Frontal cortex (tissue), 4 donors: ENCODE measurements around the gene FOXP1. TPM values are rescaled to one million over a fixed set of nuclear protein-coding genes. Genes with fewer than 3 reads are reported as not detected.

Experiments used
- DNase-seq, 2 donors: peaks; one replicate each; pipeline ENCODE4 v3.0.0; 2012; ENCODE audit warnings: low spot score in 2 of 2
- FAIRE-seq: peaks from 2 replicates; lab custom pipeline; 2012; peaks lifted over from hg19 to GRCh38; lab: Jason Lieb, UNC
- total RNA-seq: library from RNA; depleted of rRNA; stranded (reverse); fragments of >200 nt; gene quantifications from one replicate; pipeline ENCODE4 v1.2.3, GENCODE V29; 2014
- donor health status: control.
- donor health status: control.
- donor health status: control.

The FOXP1 gene
- total RNA-seq, 1 donor from 2014 or later = 118 TPM

DNA sequence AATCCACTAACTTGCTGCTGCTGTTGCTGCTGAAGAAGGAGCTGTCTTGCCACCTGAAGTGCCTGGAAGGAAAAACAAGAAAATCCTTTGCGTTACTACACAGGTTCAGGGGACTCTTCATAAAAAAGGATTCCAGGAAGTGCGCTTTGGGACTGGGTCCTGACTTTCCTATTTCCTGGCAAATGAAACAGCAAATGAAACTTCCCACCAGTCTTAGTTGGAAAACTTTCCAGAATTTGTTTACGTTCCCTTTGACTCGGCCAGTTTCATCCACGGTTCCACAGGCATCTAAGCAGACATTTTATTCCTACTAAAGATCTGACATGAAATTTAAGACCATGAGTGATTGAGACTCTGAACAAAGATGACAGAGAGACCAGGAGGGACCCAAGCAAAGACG, 471.0 kb downstream of the FOXP1 start:
- FAIRE-seq (no peak), DNase-seq (no peak)

DNA sequence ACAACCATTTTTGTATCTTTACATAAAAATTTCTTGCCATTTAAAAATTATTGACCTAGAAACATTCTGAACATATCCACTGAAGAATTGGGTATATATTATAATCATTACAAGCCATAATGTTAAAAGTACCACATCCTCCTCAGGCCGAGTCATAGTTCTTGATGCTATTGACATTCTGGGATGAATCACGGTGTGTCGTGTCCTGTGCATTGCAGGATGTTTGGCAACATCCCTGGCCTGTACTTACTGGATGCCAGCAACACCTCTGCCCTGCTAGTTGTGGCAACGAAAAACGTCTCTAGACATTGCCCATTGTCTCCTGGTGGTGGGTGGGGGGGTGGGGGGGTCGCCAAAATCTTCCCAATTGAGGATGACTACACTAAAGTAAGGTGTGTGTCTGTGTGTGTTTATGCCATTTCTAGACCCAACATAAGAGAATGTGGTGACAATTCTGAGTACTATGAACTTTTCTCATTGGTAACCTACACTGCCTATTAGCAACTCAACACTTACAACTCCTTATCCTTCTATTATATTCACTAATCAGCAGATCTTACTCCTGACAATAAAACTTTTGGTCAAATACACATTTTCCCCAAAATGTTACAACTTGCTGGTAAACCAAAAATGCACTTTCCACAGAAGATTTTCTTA, 471.6 kb downstream of the FOXP1 start:
- no peak for DNase-seq
- FAIRE-seq = no peak

- DNase-seq (no peak), FAIRE-seq (no peak)
These were observed 472.9 kb downstream of the FOXP1 start for GRCh38 chr3:71110385-71111222.

DNA sequence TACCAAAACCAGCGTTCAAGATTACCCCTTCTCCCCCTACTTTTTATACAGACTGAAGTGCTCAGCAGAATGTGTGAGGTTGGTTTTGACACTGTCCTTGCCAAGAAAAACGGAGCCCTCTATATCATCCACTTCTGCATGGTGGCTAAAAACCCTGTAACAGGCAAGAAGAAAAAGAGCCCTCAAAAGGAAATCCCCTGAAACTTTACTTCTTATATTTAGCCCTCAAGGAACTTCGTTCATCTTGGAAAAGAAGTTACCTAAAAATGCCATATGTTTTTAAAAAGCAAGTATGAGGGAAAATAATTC, 473.6 kb downstream of the FOXP1 start:
- FAIRE-seq (no peak), DNase-seq (no peak)

GRCh38 chr3:71109241-71109976, 474.1 kb downstream of the FOXP1 start:
- DNase-seq = no peak
- FAIRE-seq = no peak

GRCh38 chr3:71107926-71108325, 475.6 kb downstream of the FOXP1 start:
- DNase-seq (no peak), FAIRE-seq (no peak)

DNA sequence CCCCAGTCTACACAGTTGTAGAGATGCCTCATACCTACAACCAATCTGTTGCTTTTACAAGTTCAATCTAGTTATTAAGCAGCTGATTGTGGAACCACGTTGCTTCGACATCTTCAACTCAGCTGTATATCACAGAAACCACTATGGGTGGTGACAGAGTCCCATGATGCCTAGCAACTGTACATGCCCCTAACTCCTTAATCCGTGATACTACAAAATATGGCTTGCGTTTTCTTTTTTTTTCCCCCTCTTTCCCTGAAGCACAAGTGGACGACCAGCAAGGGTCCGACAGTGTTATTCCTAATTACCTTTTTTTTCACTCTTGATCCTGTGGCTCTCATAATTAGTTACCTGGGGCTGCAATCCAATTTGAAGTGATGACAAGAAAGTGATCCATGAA, 478.6 kb downstream of the FOXP1 start:
- no peak for FAIRE-seq
- DNase-seq = no peak

- DNase-seq (no peak), FAIRE-seq (no peak)
These were observed 479.0 kb downstream of the FOXP1 start for GRCh38 chr3:71104556-71104955.

GRCh38 chr3:71104121-71104541, 479.4 kb downstream of the FOXP1 start:
- DNase-seq (no peak), FAIRE-seq (no peak)

DNA sequence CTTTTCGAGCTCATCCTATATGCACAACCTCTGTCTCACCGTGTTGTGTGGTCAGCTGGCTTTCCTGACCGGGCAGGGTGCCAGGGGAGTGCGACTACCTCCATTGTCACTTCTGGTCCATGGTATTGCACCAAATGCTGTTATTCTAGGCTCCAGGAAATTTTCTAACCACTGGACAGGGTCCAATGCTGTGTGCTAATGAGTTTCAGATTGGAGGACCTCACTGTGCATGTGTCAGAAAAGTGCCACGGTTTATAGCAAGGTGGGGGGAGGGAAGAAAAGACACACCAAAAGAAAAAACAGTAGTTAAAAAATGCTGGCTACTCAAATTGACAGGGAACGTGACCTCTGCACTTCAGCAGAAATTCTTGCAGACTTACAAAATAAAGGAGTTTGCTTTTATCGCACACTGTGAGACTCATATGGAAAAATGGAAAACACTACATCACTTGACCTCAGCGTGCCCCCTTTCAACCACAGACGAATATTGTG, 480.1 kb downstream of the FOXP1 start:
- FAIRE-seq (no peak), DNase-seq (no peak)

- DNase-seq (no peak), FAIRE-seq (no peak)
These were observed 481.2 kb downstream of the FOXP1 start for GRCh38 chr3:71102111-71102983.

DNA sequence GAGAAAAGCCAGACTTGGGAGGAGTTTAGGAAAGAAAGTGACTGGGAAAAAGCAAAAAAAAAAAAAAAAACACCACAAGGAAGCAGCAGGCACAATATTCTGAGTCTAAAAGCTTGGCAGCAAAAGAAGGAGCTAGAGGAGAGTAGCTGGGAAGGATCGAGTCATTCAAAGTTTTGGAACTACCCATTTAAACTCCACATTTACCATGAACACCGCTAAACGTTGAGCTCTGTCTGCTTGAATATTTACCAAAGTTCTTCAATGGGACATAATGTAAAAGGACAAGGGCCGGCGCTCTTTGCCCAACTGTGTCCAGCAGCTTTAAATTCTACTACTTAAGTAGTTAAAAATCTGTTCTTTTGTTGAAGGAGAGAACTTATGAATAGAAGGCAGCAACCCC, 481.9 kb downstream of the FOXP1 start:
- FAIRE-seq = no peak
- DNase-seq = no peak

DNA sequence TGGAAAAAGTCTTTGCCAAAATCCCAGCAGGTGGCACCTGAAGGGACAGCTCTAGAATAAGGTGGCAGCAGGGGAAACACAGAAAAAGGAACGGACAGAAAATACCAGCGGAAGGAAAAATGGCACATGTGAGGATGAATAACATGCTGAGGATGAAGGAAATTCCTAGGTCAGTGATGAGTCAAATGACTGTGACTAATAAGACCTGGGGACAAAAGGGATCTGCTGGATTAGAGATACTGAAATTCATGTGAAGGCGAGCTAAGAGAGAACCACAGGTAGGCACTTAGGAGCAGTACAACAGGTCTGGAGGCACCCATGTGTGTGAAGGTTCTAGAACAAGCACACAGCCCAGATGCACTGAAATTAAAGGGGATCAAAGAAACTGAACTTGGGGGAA, 482.5 kb downstream of the FOXP1 start:
- no peak for FAIRE-seq
- no peak for DNase-seq

GRCh38 chr3:71099997-71100719, 483.4 kb downstream of the FOXP1 start:
- DNase-seq = no peak
- FAIRE-seq = no peak

- DNase-seq (no peak), FAIRE-seq (no peak)
These were observed 486.0 kb downstream of the FOXP1 start for GRCh38 chr3:71097557-71097956.

DNA sequence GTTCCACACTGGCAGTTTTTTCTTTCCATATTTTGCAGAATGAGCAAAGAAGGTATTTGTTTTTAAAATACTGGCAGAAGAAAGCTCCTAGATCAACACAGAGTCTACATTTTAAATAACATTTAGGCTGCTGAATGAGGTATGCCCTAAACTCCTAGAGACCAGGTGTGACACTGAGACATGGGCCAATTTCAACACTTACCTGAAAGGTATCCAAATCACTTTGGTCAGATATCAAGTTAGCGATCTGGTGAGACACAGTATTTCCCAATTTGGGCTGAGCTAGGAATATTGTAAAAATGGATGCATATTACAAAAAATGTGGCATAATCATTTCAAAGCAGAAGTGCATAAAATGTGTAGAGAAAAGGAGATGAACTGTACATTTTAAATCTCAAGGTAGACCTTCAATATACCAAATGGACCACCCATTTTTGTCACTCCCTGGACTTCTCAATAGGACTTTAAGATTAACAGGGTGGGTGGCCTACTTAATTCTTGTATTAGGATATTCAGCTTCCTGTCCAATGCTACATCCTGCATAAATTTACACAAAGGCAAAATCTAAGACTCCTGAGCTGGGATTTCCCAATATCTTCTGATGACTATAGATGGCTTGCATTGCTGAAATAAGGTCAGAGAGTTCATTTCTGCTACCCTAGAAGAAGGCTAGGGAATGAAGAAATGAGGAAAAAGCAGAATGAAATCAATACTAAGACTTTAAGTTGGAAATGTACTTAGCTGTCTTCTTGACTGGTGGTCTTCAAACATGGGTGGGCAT, 487.8 kb downstream of the FOXP1 start:
- FAIRE-seq = no peak

DNA sequence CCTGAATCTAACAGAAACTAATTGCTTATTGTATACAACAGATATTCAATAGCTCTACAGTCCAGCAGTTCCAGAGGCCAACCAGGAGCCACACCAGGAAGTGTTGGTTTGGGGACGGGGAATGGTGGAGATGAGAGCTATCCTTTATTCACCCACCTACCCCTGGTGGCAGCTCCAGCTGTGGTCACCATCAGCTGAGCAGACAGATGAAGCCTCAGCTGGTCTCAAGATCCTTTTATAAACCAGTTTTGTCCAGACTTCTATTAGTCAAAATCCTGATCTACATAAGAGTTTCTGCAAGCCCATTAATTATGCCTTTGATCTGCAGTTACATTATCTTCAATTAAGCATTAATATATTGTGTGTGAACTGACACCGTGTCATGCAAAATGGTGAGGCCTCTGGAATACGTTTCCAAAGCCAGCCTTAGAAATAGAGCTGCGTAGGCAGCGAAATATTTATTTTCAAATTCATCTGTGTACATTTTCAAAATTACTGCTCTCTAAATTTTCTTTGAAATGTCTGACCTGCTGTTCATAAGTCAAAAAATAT, 488.8 kb downstream of the FOXP1 start:
- DNase-seq (no peak), FAIRE-seq (no peak)

More for the DNA sequence above, 487.8 kb downstream of the FOXP1 start:
- no peak for DNase-seq

DNA sequence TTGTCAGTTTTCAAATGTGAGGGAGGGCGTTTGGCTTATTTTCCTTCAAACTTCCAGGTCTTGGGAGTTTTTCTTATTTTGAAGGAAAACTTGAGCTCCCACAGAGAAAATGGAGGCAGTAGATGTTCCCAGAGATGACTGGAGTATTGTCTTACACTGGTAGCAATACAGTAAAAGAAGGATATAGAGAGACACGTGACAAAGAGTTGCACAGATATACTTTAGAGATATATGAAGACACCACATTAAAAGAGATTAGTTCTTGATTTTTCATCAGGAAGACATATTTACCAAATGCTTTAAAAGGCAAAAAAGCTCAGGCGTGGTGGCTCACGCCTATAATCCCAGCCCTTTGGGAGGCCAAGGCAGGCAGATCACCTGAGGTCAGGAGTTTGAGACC, 490.9 kb downstream of the FOXP1 start:
- FAIRE-seq = no peak
- DNase-seq = no peak
